DND-41 (cell line): ENCODE results near the gene RALGPS1.

ENCODE experiments used
- EZH2 ChIP-seq: IDR thresholded peaks from 3 replicates; pipeline ENCODE4 v1.6.1; 2012; ENCODE audit warnings: borderline replicate concordance, low read depth, mild to moderate bottlenecking, moderate library complexity, low read length, inconsistent platforms; ENCODE audit not compliant: severe bottlenecking
- TF ChIP-seq, protein P1 (sequence below): IDR thresholded peaks from 2 replicates; pipeline ENCODE4 v1.5.1; 2012; ENCODE audit warnings: borderline replicate concordance, low read length, moderate library complexity, mild to moderate bottlenecking; ENCODE audit not compliant: poor library complexity, severe bottlenecking; ENCODE audit errors: extremely low read depth

DNA sequence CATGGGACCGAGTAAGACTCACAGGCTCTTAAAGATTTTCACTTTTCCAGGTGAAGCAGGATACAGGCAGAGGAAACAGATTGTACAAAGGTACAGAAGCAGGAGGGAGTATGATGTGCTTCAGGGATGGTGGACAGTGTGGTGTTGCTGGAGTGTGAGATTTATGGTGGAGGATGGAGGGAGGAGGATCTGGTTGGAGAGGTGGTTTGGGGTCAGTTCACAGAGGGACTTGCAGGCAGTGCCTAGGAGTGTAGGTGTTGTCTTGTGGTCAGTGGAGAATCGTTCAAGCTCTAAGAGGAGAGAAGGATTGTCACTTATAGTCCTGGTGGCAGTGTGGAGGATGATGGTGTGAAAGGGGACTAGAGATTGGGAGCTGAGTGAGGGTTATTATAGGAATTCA lies 11.8 kb downstream of the RALGPS1 start:
- TF ChIP-seq, protein P1, sequence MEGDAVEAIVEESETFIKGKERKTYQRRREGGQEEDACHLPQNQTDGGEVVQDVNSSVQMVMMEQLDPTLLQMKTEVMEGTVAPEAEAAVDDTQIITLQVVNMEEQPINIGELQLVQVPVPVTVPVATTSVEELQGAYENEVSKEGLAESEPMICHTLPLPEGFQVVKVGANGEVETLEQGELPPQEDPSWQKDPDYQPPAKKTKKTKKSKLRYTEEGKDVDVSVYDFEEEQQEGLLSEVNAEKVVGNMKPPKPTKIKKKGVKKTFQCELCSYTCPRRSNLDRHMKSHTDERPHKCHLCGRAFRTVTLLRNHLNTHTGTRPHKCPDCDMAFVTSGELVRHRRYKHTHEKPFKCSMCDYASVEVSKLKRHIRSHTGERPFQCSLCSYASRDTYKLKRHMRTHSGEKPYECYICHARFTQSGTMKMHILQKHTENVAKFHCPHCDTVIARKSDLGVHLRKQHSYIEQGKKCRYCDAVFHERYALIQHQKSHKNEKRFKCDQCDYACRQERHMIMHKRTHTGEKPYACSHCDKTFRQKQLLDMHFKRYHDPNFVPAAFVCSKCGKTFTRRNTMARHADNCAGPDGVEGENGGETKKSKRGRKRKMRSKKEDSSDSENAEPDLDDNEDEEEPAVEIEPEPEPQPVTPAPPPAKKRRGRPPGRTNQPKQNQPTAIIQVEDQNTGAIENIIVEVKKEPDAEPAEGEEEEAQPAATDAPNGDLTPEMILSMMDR, result no peak
- no peak for TF ChIP-seq EZH2
